ENCODE data around the gene D2HGDH.
"Not testable (repeated sequence)": the region's sequence is repeated elsewhere in the genome, so short reads cannot be mapped to it uniquely, and the experiment has no call there.

Gene D2HGDH

GRCh38 chr2:241771286-241772062 is 37.0 kb downstream of the D2HGDH start:
- no peak for DNase-seq

- peak; percentile 61 for DNase-seq
These were observed 37.7 kb downstream of the D2HGDH start for GRCh38 chr2:241772063-241772499.

GRCh38 chr2:241773511-241774418 is 39.3 kb downstream of the D2HGDH start:
- no peak for DNase-seq

- DNase-seq: no peak
These were observed 40.2 kb downstream of the D2HGDH start for GRCh38 chr2:241774419-241775222.

- DNase-seq: no peak
These were observed 41.1 kb downstream of the D2HGDH start for GRCh38 chr2:241775223-241776177.

- DNase-seq: no peak
These were observed 42.1 kb downstream of the D2HGDH start, which contains the start of gene GAL3ST2 for GRCh38 chr2:241776336-241777169. TSS of gene GAL3ST2 (plus strand) at chr2:241776822. CDS start at chr2:241776956, 134 bp downstream.

- no peak for DNase-seq
These were observed 42.8 kb downstream of the D2HGDH start for GRCh38 chr2:241777170-241777685.

GRCh38 chr2:241777686-241778627 is 43.5 kb downstream of the D2HGDH start:
- DNase-seq: no peak

- no peak for DNase-seq
These were observed 46.6 kb downstream of the D2HGDH start for GRCh38 chr2:241780939-241781569.

- not testable (repeated sequence) for DNase-seq
These were observed 47.6 kb downstream of the D2HGDH start for GRCh38 chr2:241782053-241782452.

- no peak for DNase-seq
These were observed 53.7 kb downstream of the D2HGDH start for GRCh38 chr2:241788135-241788534.

- peak; percentile 26 for DNase-seq
These were observed 54.1 kb downstream of the D2HGDH start for GRCh38 chr2:241788572-241788971.

- DNase-seq: not testable (repeated sequence)
These were observed 57.0 kb downstream of the D2HGDH start for GRCh38 chr2:241791385-241791784.

GRCh38 chr2:241793385-241793784 is 59.0 kb downstream of the D2HGDH start:
- no peak for DNase-seq

GRCh38 chr2:241794250-241794823 is 59.9 kb downstream of the D2HGDH start:
- DNase-seq: no peak

GRCh38 chr2:241795021-241795999 is 60.9 kb downstream of the D2HGDH start:
- DNase-seq: no peak

- no peak for DNase-seq
These were observed 61.8 kb downstream of the D2HGDH start for GRCh38 chr2:241796209-241796608.
